Measurements from ENCODE around the gene ZFYVE28.

DNA sequence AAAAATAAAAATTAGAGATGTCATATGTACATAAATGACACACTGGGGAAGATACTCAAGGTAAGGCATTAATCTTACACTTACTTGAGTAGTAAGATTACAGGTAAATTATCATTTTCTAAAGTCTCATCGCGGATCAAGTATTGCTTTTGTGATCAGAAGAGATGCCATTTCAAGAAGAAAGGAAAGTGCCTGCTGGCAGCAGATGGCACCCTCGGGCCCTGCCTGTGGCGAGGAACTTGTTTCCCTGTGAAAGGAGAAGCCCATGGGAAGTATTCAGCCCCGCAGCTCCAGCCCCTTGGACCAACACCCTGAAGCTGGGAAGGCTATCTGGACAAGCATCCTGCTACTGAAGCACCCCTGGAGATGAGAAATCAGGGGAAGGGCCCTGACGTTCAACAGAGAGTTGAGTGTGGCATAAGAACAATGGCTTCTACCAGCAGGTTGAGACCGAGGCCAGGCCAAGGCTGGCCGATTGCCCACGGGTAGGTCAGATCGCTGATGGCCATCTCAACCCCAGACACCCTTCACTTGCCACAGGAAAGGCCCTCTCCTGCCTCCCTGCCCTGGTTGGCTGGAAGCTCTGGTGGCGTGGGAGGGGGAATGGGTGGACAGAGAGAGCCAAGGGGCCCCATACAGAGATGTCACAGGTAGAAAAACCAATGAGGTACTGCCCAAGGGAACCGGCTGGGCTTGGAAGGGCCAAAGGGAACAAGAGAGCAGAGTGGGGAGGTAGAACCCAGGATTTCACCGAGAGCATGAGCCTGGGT lies 137.7 kb downstream of the ZFYVE28 start:
- TF ChIP-seq, protein P1, sequence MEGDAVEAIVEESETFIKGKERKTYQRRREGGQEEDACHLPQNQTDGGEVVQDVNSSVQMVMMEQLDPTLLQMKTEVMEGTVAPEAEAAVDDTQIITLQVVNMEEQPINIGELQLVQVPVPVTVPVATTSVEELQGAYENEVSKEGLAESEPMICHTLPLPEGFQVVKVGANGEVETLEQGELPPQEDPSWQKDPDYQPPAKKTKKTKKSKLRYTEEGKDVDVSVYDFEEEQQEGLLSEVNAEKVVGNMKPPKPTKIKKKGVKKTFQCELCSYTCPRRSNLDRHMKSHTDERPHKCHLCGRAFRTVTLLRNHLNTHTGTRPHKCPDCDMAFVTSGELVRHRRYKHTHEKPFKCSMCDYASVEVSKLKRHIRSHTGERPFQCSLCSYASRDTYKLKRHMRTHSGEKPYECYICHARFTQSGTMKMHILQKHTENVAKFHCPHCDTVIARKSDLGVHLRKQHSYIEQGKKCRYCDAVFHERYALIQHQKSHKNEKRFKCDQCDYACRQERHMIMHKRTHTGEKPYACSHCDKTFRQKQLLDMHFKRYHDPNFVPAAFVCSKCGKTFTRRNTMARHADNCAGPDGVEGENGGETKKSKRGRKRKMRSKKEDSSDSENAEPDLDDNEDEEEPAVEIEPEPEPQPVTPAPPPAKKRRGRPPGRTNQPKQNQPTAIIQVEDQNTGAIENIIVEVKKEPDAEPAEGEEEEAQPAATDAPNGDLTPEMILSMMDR (IDR thresholded peaks at IDR 0.05) = no peak
- TF ChIP-seq POLR2A (IDR thresholded peaks at IDR 0.05) = no peak
- no peak for TF ChIP-seq POLR2AphosphoS5 (IDR thresholded peaks at IDR 0.05)
